Adipose tissue (tissue), 3 donors: Measurements from ENCODE around the gene CDH22. TPM values are rescaled to one million over a fixed set of nuclear protein-coding genes. Genes with fewer than 3 reads are reported as not detected.

ENCODE experiments used
- H3K27ac ChIP-seq: one replicate; pipeline ENCODE4 v1.5.1; 2013; ENCODE audit warnings: low read depth, low read length
- WGBS, 3 donors: extraction: QIAGEN DNeasy Blood & Tissue Kit; methylation state at CpG; one replicate each; pipeline ENCODE4 v1.1.7; 2013; 5-methylcytosine and 5-hydroxymethylcytosine counted together
- polyA plus RNA-seq, 3 donors: library from polyadenylated mRNA; stranded (reverse); fragments of 200-250 nt; gene quantifications; one replicate each; pipeline ENCODE4 v1.2.3, GENCODE V29; 2013
- donor health status: healthy with polysubstance abuse.
- donor health status: Bipolar disorder and iron deficiency.
- donor health status: healthy.

CDH22 gene
- polyA plus RNA-seq, 3 donors = 0.16 to 1.3 (median 0.45) TPM

DNA sequence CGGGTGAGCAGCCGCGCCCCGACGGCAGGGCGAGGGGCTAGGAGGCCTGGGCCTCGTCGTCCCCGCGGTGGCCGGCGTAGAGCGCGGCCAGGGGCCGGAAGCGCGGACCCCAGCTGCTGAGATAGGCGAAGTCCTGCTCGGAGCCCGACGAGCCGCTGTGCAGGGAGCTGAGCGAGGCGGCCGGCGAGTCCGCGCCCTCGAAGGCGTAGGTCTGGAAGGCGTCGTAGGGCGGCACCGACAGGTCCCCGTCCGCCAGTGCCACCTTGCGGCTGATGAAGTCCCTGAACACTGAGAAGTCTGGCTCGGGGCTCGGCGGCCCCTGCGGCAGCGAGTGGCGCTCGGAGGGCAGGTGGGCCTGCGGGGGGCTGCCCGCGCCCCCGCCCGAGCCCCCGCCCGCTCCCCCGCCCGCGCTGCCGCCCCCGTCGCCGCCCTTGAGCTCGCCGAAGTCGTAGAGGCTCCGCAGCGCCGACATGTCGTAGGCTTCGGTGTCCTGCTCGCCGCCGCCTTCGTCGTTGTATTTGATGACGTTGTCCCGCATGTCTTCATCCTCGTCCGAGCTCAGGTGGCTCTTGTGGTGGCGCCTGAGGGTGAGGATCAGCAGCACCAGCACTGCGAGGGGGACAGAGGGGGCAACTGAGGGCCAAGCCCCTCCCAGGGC, 133.7 kb downstream of the CDH22 start:
- H3K27ac ChIP-seq = no peak overlapping the region
- WGBS, 3 donors = 4 to 8% (median 5%) methylated on average over 54 to 77 of the region's 77 CpGs

DNA sequence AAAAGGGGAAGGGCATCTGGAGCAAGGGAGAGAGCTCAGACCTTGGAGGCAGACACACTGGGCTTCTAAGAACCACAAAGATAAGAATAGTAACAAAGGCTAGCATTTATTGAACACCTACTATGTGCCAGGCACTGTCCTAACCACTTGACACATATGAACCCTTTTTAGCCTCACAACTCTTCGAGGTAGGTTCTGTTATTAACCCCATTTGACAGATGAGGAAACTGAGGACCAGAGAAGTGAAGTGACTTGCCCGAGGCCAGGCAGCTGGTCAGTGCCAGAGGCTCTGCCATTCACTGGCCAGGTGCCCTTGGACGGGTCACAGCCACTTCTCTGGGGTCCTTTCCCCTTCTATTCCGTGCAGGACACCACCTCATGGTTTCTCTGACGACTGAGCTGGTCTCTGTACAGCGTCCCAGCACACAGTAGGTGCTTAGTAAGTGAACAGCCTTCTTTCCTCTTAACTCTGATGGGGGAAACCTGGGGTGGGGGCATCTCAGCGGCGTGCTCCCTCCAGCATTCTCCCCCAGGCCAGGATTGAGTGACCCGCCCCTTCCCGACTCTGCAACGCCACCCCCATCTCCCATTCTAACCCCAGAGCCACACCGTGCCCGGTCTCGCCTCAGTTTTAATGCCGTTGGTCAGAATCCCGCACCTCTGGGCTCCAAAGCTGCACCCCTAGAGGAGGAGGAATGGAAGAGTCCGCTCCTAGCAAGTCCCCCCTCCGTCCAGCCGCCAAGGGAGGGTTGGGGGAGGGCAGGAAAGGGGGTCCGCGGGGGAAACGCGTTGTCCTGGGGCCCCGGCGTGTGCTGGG, 134.4 kb downstream of the CDH22 start:
- 21 to 25% (median 23%) methylated on average over 25 of the region's 25 CpGs for WGBS, 3 donors
- H3K27ac ChIP-seq = no peak overlapping the region

DNA sequence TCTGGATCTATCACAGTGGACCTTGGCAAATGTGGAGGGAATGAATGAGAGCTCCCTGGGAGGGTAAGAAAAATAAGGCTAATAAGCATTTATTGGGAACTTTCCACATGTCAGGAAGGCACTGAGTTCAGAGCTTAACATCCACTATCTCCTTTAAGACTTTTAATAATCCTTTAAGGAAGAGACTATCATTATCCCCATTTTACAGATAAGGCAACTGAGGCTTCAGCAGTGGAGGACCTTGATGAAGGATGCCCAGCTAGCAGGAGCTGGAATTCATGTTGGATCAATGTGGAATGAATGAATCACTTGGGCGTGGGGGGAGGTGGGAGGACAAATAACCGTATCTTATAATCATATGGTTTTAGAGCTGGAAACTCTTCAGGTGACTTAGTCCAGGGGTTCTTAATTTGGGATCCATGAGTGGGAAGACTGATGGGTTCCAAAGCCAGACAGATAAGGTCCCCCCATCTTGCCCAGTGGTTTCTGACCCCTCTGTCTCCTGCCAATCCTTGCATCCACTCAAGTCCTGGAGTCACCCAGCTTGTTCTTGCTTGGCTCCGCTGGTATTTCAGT, 135.2 kb downstream of the CDH22 start:
- no peak overlapping the region for H3K27ac ChIP-seq

DNA sequence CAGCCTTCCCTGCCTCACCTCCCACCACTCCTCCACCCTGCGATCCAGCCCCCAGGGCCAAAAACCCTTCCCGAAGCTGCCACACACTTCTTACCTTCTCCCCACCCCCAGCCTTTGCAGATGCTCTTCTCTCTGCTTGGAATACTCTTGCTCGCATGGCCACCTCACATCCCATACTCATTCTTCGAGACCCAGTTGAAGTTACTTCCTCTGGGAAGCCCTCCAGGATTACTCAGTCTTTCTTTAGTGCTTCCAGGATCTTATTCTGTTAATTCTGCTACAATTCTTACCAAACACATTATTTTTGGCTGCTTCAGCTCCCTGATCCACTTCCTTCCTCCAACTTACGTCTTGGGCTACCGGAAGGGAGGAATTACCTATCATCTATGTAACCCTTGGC, 135.8 kb downstream of the CDH22 start:
- 45 to 54% (median 53%) methylated on average over 6 of the region's 6 CpGs for WGBS, 3 donors
- no peak overlapping the region for H3K27ac ChIP-seq

More for the DNA sequence above, 135.2 kb downstream of the CDH22 start:
- 66 to 71% (median 67%) methylated on average over 3 of the region's 3 CpGs for WGBS, 3 donors

DNA sequence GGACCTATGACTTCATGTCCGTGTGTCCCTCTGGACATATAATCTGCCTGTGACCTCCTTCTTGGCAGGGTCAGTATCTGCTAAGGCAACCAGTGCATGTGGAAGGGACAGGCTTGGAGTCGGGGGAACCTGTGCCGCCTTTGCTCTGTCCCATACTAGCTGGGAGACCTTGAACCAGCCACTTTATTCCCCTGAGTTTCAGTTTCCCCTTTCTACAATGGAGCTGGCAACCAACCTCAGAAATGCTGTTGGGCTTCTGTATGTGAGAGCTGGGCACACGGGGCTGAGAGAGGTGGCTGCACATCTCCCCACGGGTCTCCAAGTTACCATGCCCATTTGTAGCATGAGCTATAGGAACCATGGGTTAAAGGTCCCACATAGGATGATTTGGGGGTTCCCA, 136.4 kb downstream of the CDH22 start:
- H3K27ac ChIP-seq = no peak overlapping the region
- WGBS, 3 donors = 47 to 57% (median 51%) methylated on average over 5 of the region's 5 CpGs

DNA sequence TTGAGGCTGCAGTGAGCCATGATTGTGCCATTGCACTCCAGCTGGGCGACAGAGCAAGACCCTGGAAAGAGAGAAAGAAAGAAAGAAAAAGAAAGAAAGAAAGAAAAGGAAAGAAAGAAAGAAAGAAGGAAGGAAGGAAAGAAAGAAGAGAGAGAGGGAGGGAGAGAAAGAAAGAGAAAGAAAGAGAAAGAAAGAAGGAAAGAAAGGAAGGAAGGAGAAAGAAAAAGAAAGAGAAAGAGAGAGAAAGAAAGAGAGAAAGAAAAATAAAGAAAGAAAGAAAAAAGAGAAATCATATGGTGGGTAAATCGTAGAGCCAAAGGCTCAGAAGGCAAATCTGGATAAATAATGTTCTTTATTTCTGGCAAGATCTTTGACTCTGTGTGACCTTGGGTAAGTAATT, 136.8 kb downstream of the CDH22 start:
- WGBS, 3 donors = 62 to 66% (median 63%) methylated on average over 2 of the region's 2 CpGs
- no peak overlapping the region for H3K27ac ChIP-seq

DNA sequence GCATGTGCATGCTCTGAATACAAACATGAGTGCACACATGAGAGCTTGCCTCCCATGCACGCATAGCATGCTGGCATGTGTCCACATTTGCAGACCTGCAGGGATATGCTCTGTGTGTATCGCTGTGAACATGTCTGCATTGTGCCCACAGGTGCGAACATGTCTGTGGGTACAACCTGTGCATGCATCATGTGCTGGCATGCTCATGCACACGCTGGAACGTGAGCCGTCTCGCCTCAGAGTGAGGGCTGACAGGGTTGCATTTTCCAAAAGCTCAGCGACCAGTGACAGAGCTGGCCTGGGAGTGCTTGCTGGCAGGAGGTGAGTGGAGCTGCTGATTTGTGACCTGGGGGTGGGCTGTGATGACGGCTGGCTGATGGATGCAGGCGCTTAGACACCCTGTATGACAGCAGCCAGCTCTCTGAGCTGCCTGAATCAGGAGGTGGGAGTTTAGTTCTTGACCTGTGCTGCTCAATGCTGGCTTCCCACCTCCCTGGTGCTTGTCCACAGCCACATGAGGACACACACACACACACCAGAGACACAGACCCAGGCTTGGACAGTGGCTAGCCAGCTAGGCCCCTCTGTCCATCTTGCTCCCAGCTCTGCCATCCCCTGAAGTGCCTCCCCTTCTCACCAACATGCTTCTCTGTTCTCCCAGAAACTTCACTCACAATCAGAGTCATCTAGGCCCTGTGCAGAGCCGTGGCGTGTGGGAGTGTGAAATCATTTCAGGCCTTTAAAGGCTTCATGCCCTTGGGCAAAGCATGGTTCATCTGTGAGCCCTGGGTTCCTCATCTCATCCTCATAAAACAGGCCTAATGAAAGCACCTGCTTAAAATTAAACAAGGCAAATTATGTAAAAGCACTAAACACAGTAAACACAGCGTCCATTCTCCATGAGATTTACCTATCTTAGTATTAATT, 138.8 kb downstream of the CDH22 start:
- 63 to 74% (median 71%) methylated on average over 13 of the region's 13 CpGs for WGBS, 3 donors
- no peak overlapping the region for H3K27ac ChIP-seq

DNA sequence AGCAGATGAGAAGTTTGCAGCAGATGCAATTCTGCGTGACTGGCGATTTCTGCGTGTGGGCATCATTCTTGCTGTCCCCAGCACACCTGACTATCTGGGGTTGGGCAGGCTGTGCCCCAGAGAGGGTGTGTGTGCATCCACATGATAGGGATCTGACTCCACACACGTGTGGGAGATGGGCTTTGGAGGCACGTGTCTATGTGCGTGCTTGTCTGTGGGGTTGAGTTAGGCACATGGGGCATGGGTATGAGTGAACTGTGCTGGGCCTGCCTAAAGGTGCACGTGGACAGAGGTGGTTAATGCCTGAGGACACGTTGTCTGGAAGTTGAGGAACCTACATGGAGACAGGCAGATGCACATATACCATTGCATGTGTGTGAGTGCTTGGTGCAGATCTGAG, 139.9 kb downstream of the CDH22 start:
- 48 to 58% (median 57%) methylated on average over 8 of the region's 8 CpGs for WGBS, 3 donors

DNA sequence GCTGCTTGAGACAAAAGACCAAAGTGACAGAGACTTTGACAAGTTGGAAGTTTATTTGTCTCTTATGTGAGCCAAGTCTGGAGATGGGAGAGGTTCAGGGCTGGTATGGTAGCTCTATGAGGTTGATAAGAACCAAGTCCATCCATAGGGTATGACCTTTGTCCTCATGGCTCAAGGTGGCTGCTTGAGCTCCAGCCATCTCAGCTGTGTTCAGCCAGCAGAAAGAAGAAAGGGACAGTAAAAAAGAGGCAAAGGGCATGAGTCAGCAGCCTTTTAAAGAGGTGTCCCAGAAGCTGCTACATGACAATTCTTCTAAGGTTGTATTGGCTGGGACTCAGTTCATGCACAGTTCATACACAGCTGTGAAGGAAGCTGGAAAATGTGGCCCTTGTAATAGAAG, 141.2 kb downstream of the CDH22 start:
- H3K27ac ChIP-seq = no peak overlapping the region

More for the DNA sequence above, 139.9 kb downstream of the CDH22 start:
- H3K27ac ChIP-seq = no peak overlapping the region

DNA sequence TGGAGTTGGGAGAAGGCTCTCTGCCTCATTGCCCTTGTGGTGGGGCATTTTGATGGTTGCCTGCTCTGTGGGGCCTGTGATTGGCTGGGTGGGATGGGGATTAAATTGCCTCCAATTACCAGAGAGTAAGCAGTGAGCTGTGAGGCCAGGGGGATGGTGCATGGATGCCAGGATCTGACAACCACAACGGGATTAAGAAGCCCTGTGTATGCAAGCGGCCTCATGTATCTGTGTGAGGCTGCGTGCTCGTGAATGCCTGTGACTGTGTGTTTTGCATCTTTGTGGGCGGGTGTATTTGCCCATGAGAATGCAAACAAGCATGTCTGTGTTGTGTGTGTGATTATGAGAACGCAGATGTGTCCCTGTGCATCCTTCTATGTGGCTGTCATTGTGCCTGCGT, 144.0 kb downstream of the CDH22 start:
- H3K27ac ChIP-seq = no peak overlapping the region
- 55 to 74% (median 66%) methylated on average over 7 of the region's 7 CpGs for WGBS, 3 donors

DNA sequence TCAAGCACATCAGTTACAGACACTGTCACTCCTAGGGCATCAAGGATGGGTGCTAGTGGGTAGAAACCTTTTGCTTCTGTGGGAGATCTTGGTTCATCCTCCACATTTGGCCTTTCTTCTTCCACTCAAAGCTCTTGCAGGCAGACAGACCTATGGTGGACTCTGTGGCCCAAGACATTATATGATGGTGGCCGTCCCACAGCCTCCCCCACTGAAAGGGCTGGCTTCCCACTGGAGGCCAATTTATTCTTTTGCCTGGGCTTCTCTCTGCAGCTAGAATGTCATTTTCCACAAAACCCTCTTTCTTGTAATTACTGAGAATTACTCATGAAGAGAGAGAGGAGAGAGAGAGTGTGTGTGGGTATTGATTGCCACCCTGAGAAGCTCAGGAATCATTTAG, 146.4 kb downstream of the CDH22 start:
- WGBS, 3 donors = 78 to 88% (median 87%) methylated on average over 1 of the region's 1 CpG
- H3K27ac ChIP-seq = no peak overlapping the region

DNA sequence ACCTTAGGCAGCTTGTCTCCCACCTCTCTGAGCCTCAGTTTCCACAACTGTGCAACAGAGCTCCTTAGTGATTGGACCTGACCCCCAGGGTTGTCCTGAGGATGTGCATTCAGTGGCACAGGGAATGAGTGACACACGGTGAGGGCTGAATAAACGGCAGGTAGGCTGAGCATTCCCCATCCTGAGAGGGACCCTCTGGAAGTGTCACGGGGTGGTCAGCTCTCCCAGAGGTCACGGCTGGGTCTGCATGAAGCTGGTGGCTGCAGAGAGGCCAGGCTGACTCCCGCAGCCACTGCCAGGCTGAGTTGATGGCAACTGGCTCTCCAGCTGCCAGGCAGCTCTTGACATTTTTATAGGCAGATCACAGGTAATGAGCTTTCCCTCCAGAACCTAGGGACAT, 147.6 kb downstream of the CDH22 start:
- H3K27ac ChIP-seq = no peak overlapping the region
- 53 to 64% (median 59%) methylated on average over 5 of the region's 5 CpGs for WGBS, 3 donors

DNA sequence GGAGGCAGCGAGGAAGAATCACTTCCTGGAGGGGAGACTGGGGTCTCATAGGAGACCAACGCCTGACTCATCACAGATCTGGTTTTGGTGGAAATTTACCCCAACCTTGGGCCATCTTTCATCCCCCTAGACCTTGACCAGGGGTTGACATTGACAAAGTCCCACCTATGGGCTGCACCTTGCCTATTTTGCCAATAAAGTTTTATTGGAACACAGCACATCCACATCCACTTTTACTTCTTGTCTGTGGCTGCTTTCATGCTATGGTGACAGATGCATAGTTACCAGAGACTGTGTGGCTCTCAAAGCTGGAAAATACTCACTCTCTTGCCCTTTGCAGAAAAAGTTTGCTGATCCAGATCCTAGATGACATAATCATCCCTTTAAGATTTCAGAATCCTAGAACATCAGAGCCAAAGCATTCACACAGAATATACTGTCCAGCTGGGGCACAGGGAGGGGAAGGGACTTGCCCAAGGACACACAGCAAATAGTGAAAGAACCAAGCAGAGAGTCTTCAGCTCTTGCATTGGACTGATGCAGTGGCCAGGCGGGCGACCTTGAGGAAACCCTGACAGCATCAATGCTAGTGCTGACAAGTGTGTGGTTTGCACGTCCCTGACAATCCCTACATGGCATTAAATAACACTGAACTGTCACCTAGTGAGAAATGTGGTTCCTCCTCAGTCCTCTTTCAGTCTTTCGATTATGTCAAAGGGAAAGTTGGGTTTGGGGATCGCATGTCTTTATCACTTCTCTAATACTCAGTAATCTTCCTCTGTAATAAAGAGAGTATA, 149.0 kb downstream of the CDH22 start:
- H3K27ac ChIP-seq = no peak overlapping the region
- WGBS, 3 donors = 52 to 66% (median 63%) methylated on average over 7 of the region's 7 CpGs

DNA sequence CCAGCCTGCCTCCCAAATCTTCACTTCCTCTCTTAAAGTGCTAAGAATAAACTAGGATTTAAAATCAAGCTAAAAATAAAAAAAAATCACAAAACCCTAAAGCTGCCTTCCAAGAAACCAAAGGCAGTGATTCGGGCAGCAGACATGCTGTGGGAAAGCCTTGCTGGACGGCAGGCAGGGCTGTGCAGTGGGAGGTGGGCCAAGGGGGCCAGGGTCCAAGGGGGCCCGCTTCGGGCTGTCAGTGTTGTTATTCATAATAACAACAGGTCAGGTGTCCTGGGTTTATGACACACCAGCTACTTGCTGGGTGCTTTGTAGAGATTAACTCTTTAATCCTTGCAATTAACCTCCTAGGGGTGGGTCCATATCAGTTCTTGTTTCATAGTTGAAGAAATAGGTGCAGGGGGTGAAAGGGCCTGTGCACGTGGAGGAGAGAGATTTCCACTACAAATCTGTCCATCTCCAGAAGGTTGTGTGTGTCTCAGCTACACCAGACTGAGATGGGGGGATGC, 149.8 kb downstream of the CDH22 start:
- H3K27ac ChIP-seq = no peak overlapping the region
- WGBS, 3 donors = 28 to 50% (median 38%) methylated on average over 5 of the region's 5 CpGs

DNA sequence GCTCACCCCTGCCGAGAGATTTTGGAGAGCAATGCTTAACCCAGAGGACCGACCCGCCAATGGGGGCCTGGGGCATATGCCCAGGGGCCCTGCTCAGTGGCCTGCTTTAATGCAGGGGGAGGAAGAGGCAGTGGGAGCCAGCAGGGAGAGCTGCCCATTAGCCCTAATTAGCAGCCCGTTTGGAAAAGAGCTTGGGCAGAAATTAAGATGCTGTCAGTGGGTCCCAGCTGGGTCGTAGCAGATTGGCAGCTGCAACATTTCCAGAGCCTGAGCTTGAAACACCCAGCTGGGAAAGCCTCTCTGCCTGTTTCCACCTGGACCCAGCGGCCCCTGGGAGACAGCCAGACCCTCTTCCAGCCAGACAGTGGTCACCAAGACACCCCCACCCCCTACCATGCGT, 150.7 kb downstream of the CDH22 start:
- H3K27ac ChIP-seq = no peak overlapping the region
- WGBS, 3 donors = 61 to 67% (median 61%) methylated on average over 6 to 7 of the region's 7 CpGs

DNA sequence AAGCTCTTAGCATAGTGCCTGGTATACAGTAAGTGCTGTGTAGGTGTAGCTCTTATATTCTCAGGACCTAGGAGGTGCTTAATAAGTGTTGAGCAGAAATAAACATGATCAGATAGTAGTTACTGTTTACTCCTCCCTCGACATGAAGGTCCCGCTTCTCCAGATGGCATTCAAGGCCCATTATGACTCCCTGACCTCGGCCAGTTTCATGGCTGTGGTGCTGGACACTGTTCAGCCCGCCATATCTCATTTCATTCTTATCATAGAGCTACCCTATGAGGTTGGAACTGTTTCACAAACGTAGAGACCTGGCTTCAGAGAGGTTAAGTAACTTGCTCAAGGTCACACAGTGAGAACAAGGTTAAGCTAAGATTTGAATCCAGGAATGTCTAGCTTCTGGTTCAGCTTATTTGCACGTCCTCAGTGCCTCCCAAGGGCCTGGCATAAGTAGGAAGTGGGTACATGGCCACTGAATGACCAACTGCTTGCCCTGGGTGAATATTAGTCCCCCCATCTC, 151.2 kb downstream of the CDH22 start:
- WGBS, 3 donors = 45 to 83% (median 83%) methylated on average over 6 of the region's 6 CpGs
- H3K27ac ChIP-seq = no peak overlapping the region

DNA sequence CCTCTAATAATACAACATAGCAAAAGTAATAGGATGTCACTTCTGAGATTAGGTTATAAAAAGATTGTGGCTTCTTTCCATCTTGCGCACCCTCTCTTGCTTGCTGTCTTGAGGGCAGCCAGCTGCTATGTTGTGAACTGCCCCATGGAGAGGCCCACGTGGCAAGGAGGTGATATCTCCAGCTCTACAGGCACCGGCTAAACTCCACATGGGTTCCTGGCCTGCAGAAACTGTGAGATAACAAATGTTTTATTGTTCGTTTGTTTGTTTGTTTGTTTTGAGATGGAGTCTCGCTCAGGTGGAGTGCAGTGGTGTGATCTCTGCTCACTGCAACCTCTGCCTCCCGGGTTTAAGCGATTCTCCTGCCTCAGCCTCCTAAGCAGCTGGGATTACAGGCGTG, 152.2 kb downstream of the CDH22 start:
- no peak overlapping the region for H3K27ac ChIP-seq
- WGBS, 3 donors = 49 to 66% (median 61%) methylated on average over 8 of the region's 8 CpGs
